Parathyroid adenoma (tissue), 2 donors: ENCODE results near the gene CACNA1A.

Experiments
- H2AFZ ChIP-seq: fragments of 300-600 bp; sonication (generic); one replicate; pipeline ENCODE4 v1.7.0; 2017; ENCODE audit warnings: antibody characterized with exemption, mild to moderate bottlenecking
- H3K27ac ChIP-seq: fragments of 300-600 bp; sonication (generic); one replicate; pipeline ENCODE4 v1.7.0; 2017
- H3K27me3 ChIP-seq: fragments of 300-600 bp; sonication (generic); one replicate; pipeline ENCODE4 v1.7.0; 2017; ENCODE audit warnings: low read length; ENCODE audit not compliant: control insufficient read depth, insufficient read depth
- H3K36me3 ChIP-seq: fragments of 300-600 bp; sonication (generic); one replicate; pipeline ENCODE4 v1.7.0; 2017; ENCODE audit warnings: low read length; ENCODE audit not compliant: control insufficient read depth, insufficient read depth
- H3K4me1 ChIP-seq: fragments of 300-600 bp; sonication (generic); one replicate; pipeline ENCODE4 v1.7.0; 2017; ENCODE audit warnings: control low read depth
- H3K4me2 ChIP-seq: fragments of 300-600 bp; sonication (generic); one replicate; pipeline ENCODE4 v1.7.0; 2017; ENCODE audit warnings: low read length
- H3K4me3 ChIP-seq: fragments of 300-600 bp; sonication (generic); one replicate; pipeline ENCODE4 v1.7.0; 2017; ENCODE audit warnings: low read depth, low read length
- H3K79me2 ChIP-seq: fragments of 300-600 bp; sonication (generic); one replicate; pipeline ENCODE4 v1.7.0; 2017; ENCODE audit warnings: control low read depth
- H3K9ac ChIP-seq: fragments of 300-600 bp; sonication (generic); one replicate; pipeline ENCODE4 v1.7.0; 2017; ENCODE audit warnings: mild to moderate bottlenecking
- H3K9me3 ChIP-seq: fragments of 300-600 bp; sonication (generic); one replicate; pipeline ENCODE4 v1.7.0; 2017; ENCODE audit warnings: low read length; ENCODE audit not compliant: control insufficient read depth
- CTCF ChIP-seq: fragments of 300-600 bp; sonication (generic); IDR thresholded peaks from one replicate; pipeline ENCODE4 v1.7.0; 2017; ENCODE audit warnings: antibody characterized with exemption, mild to moderate bottlenecking
- donor health status: primary hyperparathyroidism.

The CACNA1A gene

GRCh38 chr19:13466697-13467096, 39.6 kb downstream of the CACNA1A start:
- TF ChIP-seq CTCF = no peak
- no peak overlapping the region for H3K9ac ChIP-seq

GRCh38 chr19:13463296-13463695, 43.0 kb downstream of the CACNA1A start:
- H3K4me1 ChIP-seq = no peaks in the 10 kb centered on the region

More at GRCh38 chr19:13466697-13467096, 39.6 kb downstream of the CACNA1A start:
- H3K27ac ChIP-seq = no peak overlapping the region
- H3K4me3 ChIP-seq = no peak overlapping the region
- H3K9me3 ChIP-seq = no peaks in the 10 kb centered on the region
- H3K36me3 ChIP-seq = no peaks in the 10 kb centered on the region
- no peaks in the 10 kb centered on the region for H3K79me2 ChIP-seq
- no peak overlapping the region for H2AFZ ChIP-seq
- H3K4me2 ChIP-seq = no peak overlapping the region
- no peaks in the 10 kb centered on the region for H3K27me3 ChIP-seq
- H3K4me1 ChIP-seq = no peaks in the 10 kb centered on the region

GRCh38 chr19:13461536-13461935, 44.7 kb downstream of the CACNA1A start:
- TF ChIP-seq CTCF = no peak
- H3K9ac ChIP-seq = no peak overlapping the region
- no peaks in the 10 kb centered on the region for H3K27me3 ChIP-seq
- no peaks in the 10 kb centered on the region for H3K4me1 ChIP-seq
- H3K79me2 ChIP-seq = no peaks in the 10 kb centered on the region
- H2AFZ ChIP-seq = no peak overlapping the region
- H3K27ac ChIP-seq = no peak overlapping the region
- H3K9me3 ChIP-seq = no peaks in the 10 kb centered on the region
- H3K36me3 ChIP-seq = no peaks in the 10 kb centered on the region
- no peak overlapping the region for H3K4me3 ChIP-seq
- no peak overlapping the region for H3K4me2 ChIP-seq

More at GRCh38 chr19:13463296-13463695, 43.0 kb downstream of the CACNA1A start:
- no peak overlapping the region for H2AFZ ChIP-seq
- no peaks in the 10 kb centered on the region for H3K27me3 ChIP-seq
- no peak overlapping the region for H3K27ac ChIP-seq
- no peaks in the 10 kb centered on the region for H3K79me2 ChIP-seq
- no peak for TF ChIP-seq CTCF
- no peak overlapping the region for H3K4me2 ChIP-seq
- H3K9ac ChIP-seq = no peak overlapping the region
- no peak overlapping the region for H3K4me3 ChIP-seq
- no peaks in the 10 kb centered on the region for H3K36me3 ChIP-seq
- no peaks in the 10 kb centered on the region for H3K9me3 ChIP-seq

GRCh38 chr19:13460045-13460444, 46.2 kb downstream of the CACNA1A start:
- no peak overlapping the region for H2AFZ ChIP-seq
- H3K9me3 ChIP-seq = no peaks in the 10 kb centered on the region
- no peak overlapping the region for H3K4me2 ChIP-seq
- H3K4me1 ChIP-seq = no peaks in the 10 kb centered on the region
- no peak overlapping the region for H3K4me3 ChIP-seq
- no peak overlapping the region for H3K27ac ChIP-seq
- no peaks in the 10 kb centered on the region for H3K36me3 ChIP-seq
- H3K27me3 ChIP-seq = no peaks in the 10 kb centered on the region
- no peaks in the 10 kb centered on the region for H3K79me2 ChIP-seq
- H3K9ac ChIP-seq = no peak overlapping the region
- no peak for TF ChIP-seq CTCF

GRCh38 chr19:13459351-13459750, 46.9 kb downstream of the CACNA1A start:
- Histone ChIP-seq H3K36me3 (no peaks in the 10 kb centered on the region), H3K4me3 (no peak overlapping the region), H3K4me2 (no peak overlapping the region), H3K79me2 (no peaks in the 10 kb centered on the region), H3K27ac (no peak overlapping the region), H3K9me3 (no peaks in the 10 kb centered on the region), H2AFZ (no peak overlapping the region), H3K4me1 (no peaks in the 10 kb centered on the region), H3K27me3 (no peaks in the 10 kb centered on the region), H3K9ac (no peak overlapping the region)
- TF ChIP-seq CTCF = no peak
